Neural cell (in vitro differentiated cells): ENCODE data around the gene PLD1.

Experiments
- EZH2 ChIP-seq: fragments of 200-600, 300-800 bp; shearing (Covaris generic), sonication (generic); IDR thresholded peaks from 2 replicates; pipeline ENCODE4 v1.6.1; 2014; ENCODE audit warnings: antibody characterized with exemption, low read length, borderline replicate concordance, mild to moderate bottlenecking; ENCODE audit not compliant: insufficient read depth, poor library complexity, severe bottlenecking
- POLR2AphosphoS5 ChIP-seq: IDR thresholded peaks from 2 replicates; pipeline ENCODE4 v1.6.1; 2012
- RAD21 ChIP-seq: fragments of 450-650 bp; conservative IDR thresholded peaks from 2 replicates; pipeline ENCODE4 v1.6.1; 2014; ENCODE audit warnings: antibody characterized with exemption, mild to moderate bottlenecking, moderate library complexity
- SMC3 ChIP-seq: fragments of 450-650 bp; conservative IDR thresholded peaks from 2 replicates; pipeline ENCODE4 v1.6.1; 2014; ENCODE audit warnings: antibody characterized with exemption, mild to moderate bottlenecking, moderate library complexity; ENCODE audit not compliant: poor library complexity
- TF ChIP-seq, protein P1 (sequence below): fragments of 450-650 bp; IDR thresholded peaks from 2 replicates; pipeline ENCODE4 v1.5.1; 2014; ENCODE audit warnings: antibody characterized with exemption, mild to moderate bottlenecking, moderate library complexity; ENCODE audit not compliant: poor library complexity, severe bottlenecking
- TF ChIP-seq, protein P2 (sequence below): IDR thresholded peaks from 2 replicates; pipeline ENCODE4 v1.6.1; 2012; ENCODE audit warnings: borderline replicate concordance

DNA sequence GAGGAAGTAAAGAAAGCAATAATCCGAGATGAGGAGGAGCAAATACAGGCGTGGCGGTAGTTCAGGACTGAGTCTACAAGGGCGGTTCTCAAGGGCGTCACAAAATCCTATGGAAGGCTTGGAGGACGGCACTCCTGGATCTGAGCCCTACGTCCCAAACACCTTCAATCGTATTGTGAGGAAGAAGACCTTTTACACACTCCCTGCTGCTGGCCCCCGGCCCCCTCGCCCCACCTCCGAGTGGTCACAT, 747 bp downstream of the PLD1 start:
- TF ChIP-seq, protein P1, sequence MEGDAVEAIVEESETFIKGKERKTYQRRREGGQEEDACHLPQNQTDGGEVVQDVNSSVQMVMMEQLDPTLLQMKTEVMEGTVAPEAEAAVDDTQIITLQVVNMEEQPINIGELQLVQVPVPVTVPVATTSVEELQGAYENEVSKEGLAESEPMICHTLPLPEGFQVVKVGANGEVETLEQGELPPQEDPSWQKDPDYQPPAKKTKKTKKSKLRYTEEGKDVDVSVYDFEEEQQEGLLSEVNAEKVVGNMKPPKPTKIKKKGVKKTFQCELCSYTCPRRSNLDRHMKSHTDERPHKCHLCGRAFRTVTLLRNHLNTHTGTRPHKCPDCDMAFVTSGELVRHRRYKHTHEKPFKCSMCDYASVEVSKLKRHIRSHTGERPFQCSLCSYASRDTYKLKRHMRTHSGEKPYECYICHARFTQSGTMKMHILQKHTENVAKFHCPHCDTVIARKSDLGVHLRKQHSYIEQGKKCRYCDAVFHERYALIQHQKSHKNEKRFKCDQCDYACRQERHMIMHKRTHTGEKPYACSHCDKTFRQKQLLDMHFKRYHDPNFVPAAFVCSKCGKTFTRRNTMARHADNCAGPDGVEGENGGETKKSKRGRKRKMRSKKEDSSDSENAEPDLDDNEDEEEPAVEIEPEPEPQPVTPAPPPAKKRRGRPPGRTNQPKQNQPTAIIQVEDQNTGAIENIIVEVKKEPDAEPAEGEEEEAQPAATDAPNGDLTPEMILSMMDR = no peak
- TF ChIP-seq SMC3 (no peak), RAD21 (no peak), POLR2AphosphoS5 (no peak), EZH2 (no peak)
- TF ChIP-seq, protein P2, sequence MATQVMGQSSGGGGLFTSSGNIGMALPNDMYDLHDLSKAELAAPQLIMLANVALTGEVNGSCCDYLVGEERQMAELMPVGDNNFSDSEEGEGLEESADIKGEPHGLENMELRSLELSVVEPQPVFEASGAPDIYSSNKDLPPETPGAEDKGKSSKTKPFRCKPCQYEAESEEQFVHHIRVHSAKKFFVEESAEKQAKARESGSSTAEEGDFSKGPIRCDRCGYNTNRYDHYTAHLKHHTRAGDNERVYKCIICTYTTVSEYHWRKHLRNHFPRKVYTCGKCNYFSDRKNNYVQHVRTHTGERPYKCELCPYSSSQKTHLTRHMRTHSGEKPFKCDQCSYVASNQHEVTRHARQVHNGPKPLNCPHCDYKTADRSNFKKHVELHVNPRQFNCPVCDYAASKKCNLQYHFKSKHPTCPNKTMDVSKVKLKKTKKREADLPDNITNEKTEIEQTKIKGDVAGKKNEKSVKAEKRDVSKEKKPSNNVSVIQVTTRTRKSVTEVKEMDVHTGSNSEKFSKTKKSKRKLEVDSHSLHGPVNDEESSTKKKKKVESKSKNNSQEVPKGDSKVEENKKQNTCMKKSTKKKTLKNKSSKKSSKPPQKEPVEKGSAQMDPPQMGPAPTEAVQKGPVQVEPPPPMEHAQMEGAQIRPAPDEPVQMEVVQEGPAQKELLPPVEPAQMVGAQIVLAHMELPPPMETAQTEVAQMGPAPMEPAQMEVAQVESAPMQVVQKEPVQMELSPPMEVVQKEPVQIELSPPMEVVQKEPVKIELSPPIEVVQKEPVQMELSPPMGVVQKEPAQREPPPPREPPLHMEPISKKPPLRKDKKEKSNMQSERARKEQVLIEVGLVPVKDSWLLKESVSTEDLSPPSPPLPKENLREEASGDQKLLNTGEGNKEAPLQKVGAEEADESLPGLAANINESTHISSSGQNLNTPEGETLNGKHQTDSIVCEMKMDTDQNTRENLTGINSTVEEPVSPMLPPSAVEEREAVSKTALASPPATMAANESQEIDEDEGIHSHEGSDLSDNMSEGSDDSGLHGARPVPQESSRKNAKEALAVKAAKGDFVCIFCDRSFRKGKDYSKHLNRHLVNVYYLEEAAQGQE = no peak
